Glomerular visceral epithelial cell (primary cell): Measurements from ENCODE around the gene BLTP1.
"Not testable (repeated sequence)": the region's sequence is repeated elsewhere in the genome, so short reads cannot be mapped to it uniquely, and the experiment has no call there.

Experiments
- DNase-seq: peaks from one replicate; pipeline ENCODE4 v3.0.0-alpha.2; 2016; ENCODE audit errors: extremely low spot score

The BLTP1 gene

GRCh38 chr4:122151982-122152710 lies at the start of gene BLTP1:
Gene BLTP1 (plus strand): TSS chr4:122152331. CDS start chr4:122170648, 18,317 bp downstream.
- DNase-seq: peak; percentile 85

GRCh38 chr4:122104184-122104583 lies 47.9 kb upstream of the BLTP1 start:
- DNase-seq: peak; percentile 10

GRCh38 chr4:122107680-122108079 lies 44.5 kb upstream of the BLTP1 start:
- DNase-seq: no peak

GRCh38 chr4:122110304-122110703 lies 41.8 kb upstream of the BLTP1 start:
- DNase-seq: not testable (repeated sequence)

GRCh38 chr4:122117743-122118142 lies 34.4 kb upstream of the BLTP1 start:
- no peak for DNase-seq

GRCh38 chr4:122118243-122118642 lies 33.9 kb upstream of the BLTP1 start:
- DNase-seq: no peak

- DNase-seq: no peak
These were observed 32.4 kb upstream of the BLTP1 start for GRCh38 chr4:122119739-122120138.

GRCh38 chr4:122121593-122121992 lies 30.5 kb upstream of the BLTP1 start:
- DNase-seq: no peak

- DNase-seq: no peak
These were observed 30.0 kb upstream of the BLTP1 start for GRCh38 chr4:122122083-122122482.

GRCh38 chr4:122129061-122129460 lies 23.1 kb upstream of the BLTP1 start:
- no peak for DNase-seq

- no peak for DNase-seq
These were observed 20.5 kb upstream of the BLTP1 start for GRCh38 chr4:122131562-122132157.

- no peak for DNase-seq
These were observed 19.2 kb upstream of the BLTP1 start for GRCh38 chr4:122132891-122133290.

- DNase-seq: no peak
These were observed 13.0 kb upstream of the BLTP1 start for GRCh38 chr4:122139139-122139538.

- DNase-seq: no peak
These were observed 11.3 kb upstream of the BLTP1 start for GRCh38 chr4:122140834-122141233.

GRCh38 chr4:122142687-122143086 lies 9.4 kb upstream of the BLTP1 start:
- no peak for DNase-seq

GRCh38 chr4:122146652-122147051 lies 5.5 kb upstream of the BLTP1 start:
- no peak for DNase-seq

- DNase-seq: no peak
These were observed 1.2 kb upstream of the BLTP1 start for GRCh38 chr4:122150931-122151330.

GRCh38 chr4:122152711-122153226 lies 638 bp downstream of the BLTP1 start:
- peak; percentile 38 for DNase-seq

- no peak for DNase-seq
These were observed 4.7 kb downstream of the BLTP1 start for GRCh38 chr4:122156819-122157218.

- DNase-seq: no peak
These were observed 11.2 kb downstream of the BLTP1 start for GRCh38 chr4:122163301-122163700.

GRCh38 chr4:122163767-122164166 lies 11.6 kb downstream of the BLTP1 start:
- DNase-seq: no peak

GRCh38 chr4:122167369-122167768 lies 15.2 kb downstream of the BLTP1 start:
- no peak for DNase-seq

GRCh38 chr4:122170775-122171174 lies 18.6 kb downstream of the BLTP1 start:
- no peak for DNase-seq
